ENCODE results near the gene STIM2.

Gene STIM2

GRCh38 chr4:26900765-26901164 lies 40.1 kb downstream of the STIM2 start:
- no peak for DNase-seq (ENCODE audit: low read depth)

DNA sequence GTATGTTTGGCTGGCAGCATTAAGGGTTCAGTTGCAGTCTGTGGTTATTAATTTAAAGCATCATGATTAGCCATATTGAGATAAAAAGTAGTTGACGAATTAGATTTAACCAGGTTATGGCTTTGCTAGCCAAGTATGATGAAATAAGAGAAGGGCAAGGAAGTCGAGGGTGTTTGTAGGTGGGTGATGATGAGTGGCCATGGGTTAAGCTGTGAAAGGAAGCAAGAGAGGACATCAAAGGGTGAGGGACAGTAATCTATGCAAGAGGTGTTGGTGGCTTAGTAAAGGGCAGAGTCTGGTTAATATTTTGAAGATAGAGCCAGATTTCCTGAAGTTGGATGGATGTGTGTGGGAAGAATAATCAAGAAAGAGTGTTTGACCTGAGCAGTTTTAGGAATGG lies 44.5 kb downstream of the STIM2 start:
- DNase-seq (ENCODE audit: low read depth) = no peak

- no peak for DNase-seq (ENCODE audit: low read depth)
Measured at GRCh38 chr4:26907731-26908599, 47.3 kb downstream of the STIM2 start.

- no peak for DNase-seq (ENCODE audit: low read depth)
Measured at GRCh38 chr4:26909369-26909768, 48.7 kb downstream of the STIM2 start.

GRCh38 chr4:26911254-26911653 lies 50.6 kb downstream of the STIM2 start:
- no peak for DNase-seq (ENCODE audit: low read depth)

GRCh38 chr4:26912069-26912468 lies 51.4 kb downstream of the STIM2 start:
- DNase-seq (ENCODE audit: low read depth) = no peak

DNA sequence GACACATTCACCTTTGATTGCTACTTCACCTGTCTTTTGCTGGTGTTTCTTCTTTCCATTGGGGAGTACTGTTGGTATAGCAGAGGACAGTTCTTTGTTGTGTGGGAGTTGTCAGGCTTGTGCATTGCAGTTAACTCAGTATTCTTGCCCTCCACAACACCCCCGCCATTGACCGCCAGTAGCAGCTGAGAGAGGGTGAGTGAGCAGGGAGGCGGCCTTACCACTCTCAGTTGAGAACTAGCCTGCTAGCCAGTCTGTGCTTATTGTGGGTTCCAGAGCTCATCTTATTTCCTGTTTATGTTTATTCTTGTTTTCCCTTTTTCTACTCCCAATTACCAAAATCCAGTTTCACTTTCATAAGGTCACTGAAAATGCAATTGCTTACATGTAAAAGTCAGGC lies 52.2 kb downstream of the STIM2 start:
- DNase-seq (ENCODE audit: low read depth) = no peak

DNA sequence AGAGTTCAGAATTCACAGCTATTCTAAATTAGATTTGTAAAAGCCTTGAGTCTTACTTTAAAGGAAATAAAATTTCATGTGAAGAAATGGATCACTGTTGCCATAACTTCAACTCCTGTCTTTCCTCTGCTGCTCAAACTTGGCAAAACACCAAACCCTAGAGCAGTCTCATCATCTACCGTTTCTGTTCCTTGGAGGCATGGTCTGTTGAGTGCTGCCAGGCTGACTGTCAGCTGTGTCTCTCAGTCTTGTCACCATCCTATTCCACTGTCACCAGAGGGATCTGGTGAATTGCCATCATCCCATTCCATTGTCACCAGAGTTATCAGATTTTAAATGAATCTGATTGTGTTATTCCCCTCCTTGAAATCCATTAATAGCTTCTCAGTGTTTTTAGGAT lies 55.6 kb downstream of the STIM2 start:
- DNase-seq (ENCODE audit: low read depth) = peak; percentile 3

DNA sequence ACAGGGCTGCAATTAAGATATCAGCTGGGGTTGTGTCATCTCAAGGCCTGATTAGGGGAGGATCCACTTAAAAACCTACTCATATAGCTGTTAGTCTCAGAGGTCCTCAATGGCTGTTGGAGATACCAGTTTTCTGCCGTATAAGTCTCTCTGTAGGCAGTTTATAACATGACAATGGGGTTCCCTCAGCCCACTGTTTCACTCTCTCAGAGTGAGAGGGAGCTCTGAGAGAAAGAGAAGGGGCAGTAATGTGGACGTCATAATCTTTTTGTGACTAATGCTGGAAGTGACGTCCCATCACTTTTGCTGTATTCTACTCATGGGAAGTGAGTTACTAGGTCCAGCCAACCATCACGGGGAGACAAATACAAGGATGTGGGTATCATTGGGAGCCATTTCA lies 70.3 kb downstream of the STIM2 start:
- DNase-seq (ENCODE audit: low read depth) = no peak

DNA sequence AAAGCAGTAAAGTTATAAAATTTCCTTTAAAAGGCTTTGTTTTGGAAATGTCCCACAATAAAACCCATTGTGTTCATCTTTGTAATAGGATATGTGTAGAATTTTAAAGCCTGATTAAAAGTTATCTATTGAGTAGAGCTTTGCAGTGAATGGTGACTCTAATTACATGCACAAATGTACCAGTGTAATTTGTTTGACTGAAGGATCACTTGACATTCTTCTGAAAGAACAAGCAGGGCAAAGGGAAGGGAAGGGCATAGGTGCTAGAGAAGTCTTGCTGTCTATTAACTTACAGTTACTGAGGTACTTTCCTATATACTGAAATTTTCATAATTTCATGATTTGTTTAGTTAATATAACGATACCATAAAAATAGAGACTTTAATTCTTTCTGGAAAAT lies 70.8 kb downstream of the STIM2 start:
- DNase-seq (ENCODE audit: low read depth) = no peak

- DNase-seq (ENCODE audit: low read depth) = no peak
Measured at GRCh38 chr4:26931966-26932365, 71.3 kb downstream of the STIM2 start.

GRCh38 chr4:26935397-26935796 lies 74.8 kb downstream of the STIM2 start:
- no peak for DNase-seq (ENCODE audit: low read depth)

DNA sequence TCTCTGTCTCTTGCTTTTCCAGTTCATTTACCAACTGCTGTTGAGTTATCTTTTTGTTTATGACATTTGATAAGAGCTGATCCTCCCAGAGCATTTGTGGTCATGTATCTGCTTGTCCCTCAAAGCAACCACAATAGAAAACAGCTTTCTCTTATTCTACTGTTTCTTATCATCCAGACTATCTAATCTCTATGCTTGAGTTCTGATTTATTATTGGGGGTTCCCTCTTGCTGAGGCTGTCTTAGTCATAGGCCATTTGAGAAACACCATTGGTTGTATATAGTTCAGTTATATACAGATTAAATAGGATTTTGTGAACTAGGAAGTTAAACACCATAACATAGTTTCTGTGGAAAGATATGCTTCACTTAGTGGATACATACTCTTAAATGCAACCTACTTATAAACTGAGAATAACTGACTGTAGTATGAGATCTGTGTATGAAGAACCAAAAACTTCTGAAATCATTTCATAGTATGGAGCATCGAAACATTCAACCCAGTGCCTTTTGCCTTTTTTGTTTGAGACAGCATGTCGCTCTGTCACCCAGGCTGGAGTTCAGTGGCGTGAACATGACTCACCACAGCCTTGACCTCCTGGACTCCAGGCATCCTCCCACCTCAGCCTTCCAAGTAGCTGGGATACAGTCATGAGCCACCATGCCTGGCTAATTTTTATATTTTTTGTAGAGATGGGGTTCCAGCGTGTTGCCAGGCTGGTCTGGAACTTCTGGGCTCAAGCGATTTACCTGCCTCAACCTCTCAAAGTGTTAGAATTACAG lies 75.8 kb downstream of the STIM2 start:
- DNase-seq (ENCODE audit: low read depth) = no peak

GRCh38 chr4:26937139-26937538 lies 76.5 kb downstream of the STIM2 start:
- DNase-seq (ENCODE audit: low read depth) = no peak

- DNase-seq (ENCODE audit: low read depth) = no peak
Measured at GRCh38 chr4:26937567-26937966, 76.9 kb downstream of the STIM2 start.

DNA sequence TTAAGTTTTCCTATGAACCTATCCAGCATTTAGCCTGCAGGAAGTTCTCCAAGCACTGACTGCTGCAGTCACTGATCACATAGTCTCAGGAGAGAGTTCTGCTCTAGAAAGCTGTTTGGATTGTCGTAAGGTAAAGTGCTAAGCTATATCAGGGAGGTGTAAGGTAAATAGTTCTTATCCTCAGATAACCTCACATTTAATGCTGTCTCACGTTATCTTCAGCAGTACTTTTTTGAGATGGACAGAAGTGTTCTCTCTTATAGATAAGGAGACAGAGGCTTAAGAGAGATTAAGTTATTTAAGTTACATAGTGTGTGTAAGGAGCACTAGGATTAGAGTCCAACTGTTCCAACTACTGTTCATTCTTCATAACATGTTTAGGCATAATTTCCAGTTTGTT lies 77.9 kb downstream of the STIM2 start:
- no peak for DNase-seq (ENCODE audit: low read depth)

DNA sequence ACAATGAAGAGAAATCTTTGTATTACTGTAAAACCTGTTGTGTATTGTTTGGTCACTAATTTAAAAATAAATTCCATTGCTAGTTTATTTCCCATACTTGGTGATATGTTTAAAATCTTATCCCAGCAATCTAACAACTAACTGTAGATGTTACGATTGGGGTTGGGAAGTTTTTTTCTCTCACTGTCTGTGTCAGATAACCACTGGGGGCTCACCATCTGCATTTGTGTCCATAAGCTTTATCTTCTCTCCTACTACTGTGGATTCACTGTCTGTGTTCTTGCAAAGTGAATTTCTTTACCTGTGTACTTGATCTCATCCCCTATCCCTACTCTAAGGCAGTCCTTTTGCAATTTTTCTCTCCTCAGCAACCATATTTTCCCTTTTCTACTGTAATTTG lies 81.3 kb downstream of the STIM2 start:
- no peak for DNase-seq (ENCODE audit: low read depth)

DNA sequence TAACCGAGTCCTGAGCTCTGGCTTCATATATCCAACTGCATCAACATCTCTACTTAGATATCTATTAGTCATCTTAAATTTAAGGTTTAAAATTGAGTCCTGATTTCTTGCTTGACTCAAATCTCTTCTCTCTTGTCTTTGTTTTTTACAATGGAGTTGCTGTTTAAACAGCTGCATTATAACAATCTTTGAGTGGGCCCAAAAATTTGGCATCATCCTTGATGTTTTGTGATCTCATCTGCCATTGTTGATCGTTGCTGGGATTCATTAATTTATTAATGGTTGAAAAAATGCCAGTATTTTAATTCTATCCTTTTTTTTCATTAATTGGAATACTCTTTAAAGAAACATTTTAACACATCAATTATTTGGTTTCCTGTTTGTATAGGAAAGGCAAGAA lies 82.2 kb downstream of the STIM2 start:
- no peak for DNase-seq (ENCODE audit: low read depth)

GRCh38 chr4:26943391-26943790 lies 82.8 kb downstream of the STIM2 start:
- no peak for DNase-seq (ENCODE audit: low read depth)

GRCh38 chr4:26945794-26946193 lies 85.2 kb downstream of the STIM2 start:
- no peak for DNase-seq (ENCODE audit: low read depth)

- no peak for DNase-seq (ENCODE audit: low read depth)
Measured at GRCh38 chr4:26947318-26947717, 86.7 kb downstream of the STIM2 start.

GRCh38 chr4:26950446-26950845 lies 89.8 kb downstream of the STIM2 start:
- DNase-seq (ENCODE audit: low read depth) = no peak

DNA sequence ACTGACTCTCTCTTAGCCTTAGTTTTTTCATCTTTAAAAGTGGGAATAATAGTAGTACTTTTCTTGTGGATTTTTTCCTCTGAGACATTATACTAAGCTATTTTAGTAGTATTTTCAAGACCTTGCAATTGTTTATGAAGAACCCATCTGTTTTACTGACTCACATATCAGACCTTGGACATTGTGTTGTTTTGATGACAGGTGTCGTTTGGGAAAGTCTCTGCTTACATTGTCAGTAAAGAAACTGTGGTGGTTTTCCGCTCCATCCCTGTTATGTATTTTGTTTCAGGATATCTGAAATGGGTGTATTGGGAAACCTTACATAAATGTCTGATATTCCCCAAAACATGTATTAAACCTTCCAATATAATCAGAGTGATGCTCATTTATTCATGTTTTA lies 92.2 kb downstream of the STIM2 start:
- no peak for DNase-seq (ENCODE audit: low read depth)
